NCI-H1436 (cell line): Measurements from ENCODE around the gene ZNF516.

ENCODE experiments used
- DNase-seq: peaks from one replicate; lab custom pipeline; 2025; lab: John Stamatoyannopoulos, UW

The ZNF516 gene

DNA sequence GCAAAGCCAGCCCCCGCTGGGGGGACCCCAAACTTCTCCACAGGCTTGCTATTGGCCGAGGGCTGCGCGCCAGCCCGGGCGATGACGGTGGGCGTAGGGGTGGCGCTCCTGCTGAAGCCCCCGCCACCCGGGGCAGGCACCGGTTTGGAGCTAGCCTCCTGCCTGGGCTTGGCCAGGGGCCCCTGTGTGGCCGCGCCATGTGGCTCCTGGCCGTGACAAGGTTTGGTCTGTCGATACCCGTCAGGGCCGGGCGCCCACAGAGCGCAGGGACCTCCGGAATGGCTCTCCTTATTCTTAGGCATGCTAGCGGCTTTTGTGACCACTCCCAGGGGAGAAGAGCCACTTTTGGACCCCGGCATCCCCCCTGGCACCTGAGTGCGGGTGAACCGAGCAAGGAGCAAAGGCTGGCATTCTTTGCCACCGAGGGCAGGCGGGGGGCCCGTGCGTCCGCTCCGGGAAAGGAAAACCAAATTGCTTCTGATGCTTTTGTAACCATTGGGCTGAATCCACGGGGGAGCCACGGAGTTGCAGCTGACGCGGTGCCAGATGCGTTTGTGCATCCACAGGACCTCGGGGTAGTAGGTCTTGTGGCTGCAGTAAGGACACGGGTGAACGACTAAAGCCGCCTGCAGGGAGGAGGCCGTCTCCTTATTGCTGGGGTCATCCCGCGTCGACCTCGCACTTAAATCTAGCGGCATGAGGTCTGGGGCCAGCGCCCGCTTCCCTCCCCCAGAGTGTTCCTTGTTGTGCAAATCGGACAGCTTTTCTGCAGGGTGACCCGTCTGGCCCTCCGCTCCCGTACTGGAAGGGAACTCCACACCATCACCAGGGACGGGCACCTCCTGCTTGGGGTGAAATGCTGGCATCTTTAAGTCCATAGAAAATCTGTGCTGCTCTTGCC is 115.6 kb downstream of the ZNF516 start:
- no peak for DNase-seq

GRCh38 chr18:76378526-76379215 is 116.4 kb downstream of the ZNF516 start:
- no peak for DNase-seq

DNA sequence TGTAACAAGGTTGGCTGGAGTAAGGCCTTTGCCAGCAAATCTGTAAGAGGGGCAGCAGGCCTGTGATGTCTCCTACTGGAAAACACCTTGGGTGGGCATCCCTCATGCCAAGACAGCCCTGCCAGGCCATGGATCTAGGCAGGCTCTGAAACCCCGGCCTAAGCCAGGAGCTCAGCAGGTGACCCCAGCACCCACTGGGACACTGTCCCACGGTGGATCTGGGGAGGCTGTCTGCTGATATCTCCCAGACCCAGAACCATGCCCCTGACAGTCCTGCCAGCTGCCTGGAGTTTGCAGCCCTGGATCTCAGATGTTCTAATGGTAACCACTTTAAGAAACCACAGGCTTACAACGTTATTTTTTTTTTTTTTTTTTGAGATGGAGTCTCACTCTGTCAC is 117.7 kb downstream of the ZNF516 start:
- DNase-seq: no peak

- DNase-seq: no peak
Measured at GRCh38 chr18:76376668-76377358, 118.2 kb downstream of the ZNF516 start.

DNA sequence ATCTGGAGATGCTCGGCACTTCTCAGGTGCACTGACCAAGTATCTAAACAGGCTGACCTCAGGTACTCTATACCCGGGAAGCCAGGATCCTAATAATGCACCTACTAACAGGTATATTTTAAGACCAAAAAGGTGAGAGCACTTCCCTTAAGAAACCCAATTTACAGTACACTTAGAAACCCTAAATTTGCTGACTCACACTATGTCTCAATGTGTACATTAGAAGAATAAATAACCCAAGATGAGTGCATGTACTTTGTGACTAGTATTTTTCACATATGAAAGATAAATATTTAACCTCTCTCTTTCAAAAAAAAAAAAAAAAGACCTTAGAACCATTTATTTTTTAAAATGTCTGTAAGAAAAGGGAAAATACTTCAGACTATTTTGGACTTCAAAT is 118.8 kb downstream of the ZNF516 start:
- DNase-seq: no peak

DNA sequence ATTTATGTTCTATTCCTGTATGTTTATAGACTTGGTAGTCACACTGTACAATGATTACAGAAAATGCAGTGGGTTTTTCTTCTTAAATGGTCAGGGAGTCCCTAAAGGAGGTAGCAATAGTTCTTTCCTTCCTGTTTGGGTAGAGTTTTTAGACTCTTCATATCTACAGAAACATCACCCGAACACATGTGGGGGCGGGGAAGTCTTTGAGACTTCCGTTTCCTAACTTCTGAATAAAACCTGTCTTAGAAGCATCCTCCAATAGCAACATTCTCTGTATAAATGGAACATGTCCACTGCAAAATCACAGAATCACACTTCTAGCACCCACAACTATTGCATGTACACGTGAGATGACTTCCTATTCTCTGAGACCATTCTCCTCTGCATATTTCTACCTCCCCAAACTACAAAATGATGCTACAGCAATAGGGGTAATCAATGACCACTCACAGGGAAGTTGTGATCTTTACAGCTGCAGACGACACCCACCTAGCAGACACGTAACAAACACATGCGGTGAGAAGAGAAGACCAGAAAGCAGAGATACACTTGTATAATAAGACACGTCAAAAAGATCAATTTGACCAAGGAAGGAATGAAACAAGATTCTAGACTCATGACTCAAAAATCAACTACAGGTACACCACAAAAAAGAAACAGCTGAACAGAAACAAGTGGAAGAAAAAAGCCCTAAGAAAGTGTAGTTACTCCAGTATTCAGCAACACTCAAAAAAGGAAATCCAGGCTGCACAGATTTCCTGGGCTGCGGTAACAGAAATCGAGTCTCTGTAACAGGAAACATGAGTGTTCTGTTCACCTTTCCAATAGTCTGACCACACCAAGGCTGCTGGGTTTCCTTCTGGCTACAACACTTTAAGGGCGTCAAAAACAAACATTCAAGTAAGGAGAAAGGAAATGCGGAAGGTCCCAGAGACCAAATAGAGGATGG is 120.4 kb downstream of the ZNF516 start:
- no peak for DNase-seq

DNA sequence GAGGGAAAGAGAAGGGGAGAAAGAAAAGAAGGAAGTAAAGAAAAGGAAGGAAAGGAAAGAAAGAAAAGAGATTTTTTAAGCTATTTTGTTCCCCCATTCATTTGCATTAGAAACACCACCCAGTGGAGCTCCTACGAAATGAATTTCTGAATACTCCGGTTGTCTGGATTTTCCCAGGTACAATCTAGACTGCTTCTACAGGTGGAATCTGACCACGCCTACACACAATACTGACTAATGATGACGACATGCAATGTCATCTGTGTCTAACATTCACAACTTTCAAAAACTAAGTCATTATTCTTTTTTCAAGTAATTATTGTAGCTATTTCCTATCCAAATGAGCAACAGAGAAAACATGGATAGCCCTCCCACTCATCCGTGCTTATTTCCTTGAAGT is 121.7 kb downstream of the ZNF516 start:
- no peak for DNase-seq

GRCh38 chr18:76371301-76372203 is 123.5 kb downstream of the ZNF516 start:
- no peak for DNase-seq

DNA sequence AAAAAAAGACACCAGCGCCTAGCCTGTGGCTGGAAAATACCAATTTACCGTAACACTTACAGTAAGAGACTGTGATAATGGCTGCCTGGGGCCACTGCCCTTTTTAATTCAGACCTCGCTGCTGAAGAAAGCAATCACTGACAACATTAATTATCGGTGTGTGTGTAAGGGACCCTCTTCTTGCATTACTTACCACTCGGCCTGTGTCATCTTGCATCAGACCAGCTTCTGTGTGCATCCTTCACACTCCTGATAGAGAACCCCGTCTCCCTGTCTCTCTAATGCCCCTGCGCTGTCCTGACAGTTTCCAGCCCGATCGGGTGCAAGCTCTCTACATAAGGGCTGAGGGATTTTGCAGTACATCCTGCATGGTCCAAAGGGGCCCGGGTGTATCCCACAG is 124.4 kb downstream of the ZNF516 start:
- no peak for DNase-seq

DNA sequence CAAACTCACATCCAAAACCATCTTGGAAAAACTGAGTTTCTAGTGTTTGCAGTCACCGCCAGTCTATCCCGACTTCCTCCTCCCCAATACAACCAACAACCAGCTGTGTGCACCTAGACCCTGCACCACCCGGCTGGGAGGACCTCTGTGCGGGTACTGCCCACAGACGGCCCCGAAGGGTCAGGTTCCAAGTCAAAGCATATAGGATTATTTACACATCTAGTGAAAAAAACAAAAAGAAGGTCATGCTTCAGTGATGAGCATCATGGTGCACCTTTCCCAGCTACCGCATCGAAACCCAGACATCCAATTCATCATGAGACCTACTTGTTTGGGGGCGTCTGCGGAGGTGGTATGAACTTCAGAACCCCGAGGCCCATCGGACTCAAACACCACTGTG is 124.8 kb downstream of the ZNF516 start:
- no peak for DNase-seq

- no peak for DNase-seq
Measured at GRCh38 chr18:76369791-76370190, 125.3 kb downstream of the ZNF516 start.

DNA sequence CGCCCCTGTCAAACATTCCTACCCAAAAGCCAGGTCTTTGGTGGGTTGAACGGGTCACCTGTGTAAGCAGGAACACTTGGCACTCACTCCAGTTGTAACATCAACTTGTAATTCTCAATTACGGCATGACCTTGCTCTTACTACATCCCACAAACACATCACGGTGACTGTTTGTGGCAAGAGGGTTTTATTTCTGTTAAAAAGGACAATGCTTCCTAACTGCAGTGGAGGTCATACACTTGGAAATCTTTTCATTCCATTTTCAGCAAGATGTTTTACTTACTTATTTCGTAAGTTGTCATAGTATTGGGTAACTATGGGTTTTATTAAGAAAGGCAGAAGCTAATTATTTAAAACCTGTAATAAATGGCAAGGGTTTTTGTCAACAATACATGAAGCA is 126.1 kb downstream of the ZNF516 start:
- DNase-seq: no peak

GRCh38 chr18:76368271-76368670 is 126.8 kb downstream of the ZNF516 start:
- DNase-seq: no peak

GRCh38 chr18:76367168-76368125 is 127.6 kb downstream of the ZNF516 start:
- DNase-seq: no peak

GRCh38 chr18:76365561-76365960 is 129.5 kb downstream of the ZNF516 start:
- DNase-seq: no peak

- DNase-seq: no peak
Measured at GRCh38 chr18:76364282-76365259, 130.5 kb downstream of the ZNF516 start.

DNA sequence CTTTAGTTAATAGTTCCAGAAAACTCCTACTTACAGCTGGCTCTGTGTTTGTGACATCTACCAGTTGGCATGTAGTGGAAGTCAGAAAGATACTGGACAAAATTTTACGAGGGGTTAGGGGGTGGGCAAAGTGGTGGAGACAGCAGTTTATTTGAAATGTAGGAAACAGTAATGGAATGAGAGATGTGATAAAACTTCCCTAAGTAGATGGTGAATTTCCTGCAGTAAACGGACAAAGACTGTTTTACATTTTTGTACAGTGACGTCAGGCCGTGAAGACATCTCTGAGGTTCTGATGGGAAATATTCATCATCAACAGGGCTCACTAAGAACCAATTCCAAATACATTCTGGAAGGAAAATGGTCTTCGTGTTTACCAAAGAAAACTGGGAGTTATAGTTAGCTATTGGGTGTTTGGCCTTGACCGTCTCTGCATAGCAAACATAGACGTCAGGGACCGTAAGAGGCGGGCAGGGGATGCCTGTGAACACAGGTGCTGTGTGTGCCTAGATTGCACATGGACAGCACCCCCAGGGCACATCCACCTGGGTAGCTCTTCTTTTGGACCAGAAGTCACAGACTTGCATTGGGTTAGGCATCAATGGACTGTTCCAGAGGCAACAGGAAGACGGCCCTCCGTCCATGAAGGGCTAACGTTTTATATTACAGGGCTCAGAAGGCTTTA is 131.5 kb downstream of the ZNF516 start:
- DNase-seq: no peak

GRCh38 chr18:76362676-76363075 is 132.4 kb downstream of the ZNF516 start:
- no peak for DNase-seq
